Body of pancreas (tissue), 4 donors: ENCODE data around the gene SLC12A5. TPM values are rescaled to one million over a fixed set of nuclear protein-coding genes. Genes with fewer than 3 reads are reported as not detected.
A peak's percentile ranks its signal among the peaks of the same experiment; 100 is the strongest.

Source experiments
- ATAC-seq: fragments of 150-250 bp; one replicate; pipeline ENCODE4 v1.9.1; 2016
- DNase-seq, 4 donors: peaks; one replicate each; pipeline ENCODE4 v3.0.0-alpha.2; 2019
- H3K27ac ChIP-seq, 4 donors: fragments of 200-600 bp; sonication (generic); 1 replicate in 3 of 4; 2 replicates in 1 of 4; pipeline versions ENCODE4 v1.5.1 to v1.6.1; 2016 to 2019; ENCODE audit warnings: mild to moderate bottlenecking in 1 of 4, mixed read lengths in 1 of 4, moderate library complexity in 1 of 4
- H3K27me3 ChIP-seq, 2 donors: fragments of 200-600 bp; sonication (generic); one replicate each; pipeline ENCODE4 v1.6.0; 2016; ENCODE audit warnings: mild to moderate bottlenecking in 1 of 2
- H3K36me3 ChIP-seq, 2 donors: fragments of 200-600 bp; sonication (generic); replicated peaks in 1 of 2; 2 replicates each; pipeline ENCODE4 v1.5.1; 2016; ENCODE audit warnings: low read depth in 2 of 2; ENCODE audit not compliant: insufficient read depth in 1 of 2
- H3K4me1 ChIP-seq: fragments of 200-600 bp; sonication (generic); one replicate; pipeline ENCODE4 v1.6.0; 2016
- H3K4me3 ChIP-seq, 2 donors: fragments of 200-600 bp; sonication (generic); 1 replicate in 1 of 2; 2 replicates in 1 of 2; pipeline ENCODE4 v1.5.1; 2016 to 2019
- H3K9me3 ChIP-seq, 3 donors: fragments of 200-600 bp; sonication (generic); 1 replicate in 2 of 3; 2 replicates in 1 of 3; pipeline ENCODE4 v1.5.1; 2016
- CTCF ChIP-seq, 7 experiments: fragments of 450-650 bp in 4 of 7; fragments of 200-600 bp in 3 of 7; sonication (generic) in 3 of 7; IDR thresholded peaks; one replicate each; pipeline ENCODE4 v1.5.1; 2016 to 2019; ENCODE audit warnings: antibody characterized with exemption in 7 of 7
- POLR2A ChIP-seq, 3 donors: fragments of 450-650 bp; IDR thresholded peaks; one replicate each; pipeline ENCODE4 v1.6.1; 2016; ENCODE audit warnings: antibody characterized with exemption in 3 of 3, mild to moderate bottlenecking in 2 of 3
- WGBS, 2 donors: methylation state at CpG; one replicate each; pipeline ENCODE4 v1.1.5; 2017; 5-methylcytosine and 5-hydroxymethylcytosine counted together
- intact Hi-C: fragments of 100-400 bp; cut with DNase I; formaldehyde crosslinking; loops from one replicate; pipeline ENCODE4 v1.15.1; 2023
- total RNA-seq, 2 donors: library from RNA; depleted of rRNA; stranded (reverse); fragments of >200 nt; gene quantifications; one replicate each; pipeline ENCODE4 v1.1.0, GENCODE V29; 2016

Gene SLC12A5
- total RNA-seq, 2 donors from 2014 or later, result not detected

GRCh38 chr20:46013829-46014516 is 15.0 kb upstream of the SLC12A5 start:
- no peak for TF ChIP-seq POLR2A (IDR thresholded peaks at IDR 0.05)
- peak; percentile 51 to 81 (median 63) for TF ChIP-seq CTCF (IDR thresholded peaks at IDR 0.05)
- peak; percentile 82 for ATAC-seq
- Histone ChIP-seq H3K4me1 (peaks cover 18% of the 10 kb centered on the region), H3K36me3 (no peaks in the 10 kb centered on the region), H3K27ac (no peak overlapping the region), H3K4me3 (no peak overlapping the region), H3K27me3 (peaks cover 0 to 35% of the 10 kb centered on the region in 2 donors), H3K9me3 (no peaks in the 10 kb centered on the region)
- DNase-seq, result peak; percentile 56 to 72 (median 61)
- intact Hi-C loops, result loop anchor here (10.0 kb wide), 1 partner anchor 161 kb away; no protein-coding TSS in a partner anchor
- WGBS, 2 donors, result 0 to 1% methylated on average over 10 to 49 of the region's 67 CpGs

- DNase-seq, result no peak
- Histone ChIP-seq H3K4me3 (no peak overlapping the region), H3K36me3 (no peaks in the 10 kb centered on the region), H3K27me3 (peaks cover 0 to 35% of the 10 kb centered on the region in 2 donors), H3K27ac (no peak overlapping the region), H3K4me1 (peaks cover 18% of the 10 kb centered on the region), H3K9me3 (no peaks in the 10 kb centered on the region)
- WGBS, 2 donors, result 47 to 59% methylated on average over 7 of the region's 7 CpGs
- intact Hi-C loops, result loop anchor here (10.0 kb wide), 1 partner anchor 160 kb away; no protein-coding TSS in a partner anchor
- ATAC-seq, result no peak
- TF ChIP-seq CTCF (IDR thresholded peaks at IDR 0.05) (no peak), POLR2A (IDR thresholded peaks at IDR 0.05) (no peak)
These were observed 14.3 kb upstream of the SLC12A5 start for GRCh38 chr20:46014517-46015396.

GRCh38 chr20:46017272-46017671 is 11.7 kb upstream of the SLC12A5 start:
- 65 to 67% methylated on average over 4 of the region's 4 CpGs for WGBS, 2 donors
- ATAC-seq (no peak), DNase-seq (no peak)
- peaks cover 24% of the 10 kb centered on the region for H3K4me1 ChIP-seq
- intact Hi-C loops, result loop anchor here (10.0 kb wide), 1 partner anchor 158 kb away; no protein-coding TSS in a partner anchor
- H3K9me3 ChIP-seq, result no peaks in the 10 kb centered on the region
- peaks cover 0 to 16% of the 10 kb centered on the region in 2 donors for H3K27me3 ChIP-seq
- TF ChIP-seq CTCF (IDR thresholded peaks at IDR 0.05) (no peak), POLR2A (IDR thresholded peaks at IDR 0.05) (no peak)
- H3K36me3 ChIP-seq, result no peaks in the 10 kb centered on the region
- no peak overlapping the region for H3K4me3 ChIP-seq
- no peak overlapping the region for H3K27ac ChIP-seq

- 53 to 59% methylated on average over 4 of the region's 4 CpGs for whole genome bisulfite sequencing, 2 donors
- TF ChIP-seq CTCF (IDR thresholded peaks at IDR 0.05), result no peak
- H3K36me3 ChIP-seq, result no peaks in the 10 kb centered on the region
- no peaks in the 10 kb centered on the region for H3K9me3 ChIP-seq
- ATAC-seq (no peak), DNase-seq (no peak)
- H3K27ac ChIP-seq, result no peak overlapping the region
- peaks cover 0 to 8% of the 10 kb centered on the region in 2 donors for H3K27me3 ChIP-seq
- intact Hi-C loops, result loop anchor here (10.0 kb wide), 1 partner anchor 157 kb away; no protein-coding TSS in a partner anchor
- H3K4me3 ChIP-seq, result no peak overlapping the region
- H3K4me1 ChIP-seq, result peaks cover 31% of the 10 kb centered on the region
These were observed 10.9 kb upstream of the SLC12A5 start for GRCh38 chr20:46018112-46018511.
